AG09319 (cell line): ENCODE data around the gene DIP2A.

ENCODE experiments used
- DNase-seq: peaks from one replicate; pipeline ENCODE4 v3.0.0-alpha.2; 2010; ENCODE audit warnings: low read depth; ENCODE audit errors: extremely low read depth
- TF ChIP-seq, protein P1 (sequence below): IDR thresholded peaks from 2 replicates; pipeline ENCODE4 v1.5.1; 2011; ENCODE audit warnings: low read depth, mild to moderate bottlenecking, inconsistent platforms, low read length, moderate library complexity

The DIP2A gene

DNA sequence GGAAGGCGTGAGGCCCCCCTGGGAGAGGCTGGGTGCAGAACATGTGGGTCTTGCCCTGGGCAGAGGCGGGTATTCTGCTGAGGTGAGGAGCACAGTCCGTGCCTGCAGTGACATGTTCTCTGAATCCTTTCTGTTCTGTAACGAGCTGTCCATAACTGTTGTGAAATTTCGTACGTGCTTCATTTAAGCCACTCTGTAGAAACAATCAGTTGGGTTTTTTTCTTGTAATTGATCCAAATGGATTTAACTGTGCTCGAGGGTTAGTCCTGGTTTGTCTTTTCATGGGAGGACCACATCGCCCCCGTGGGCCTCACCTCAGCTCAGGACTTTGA lies 45.4 kb upstream of the DIP2A start:
- no peak for DNase-seq

DNA sequence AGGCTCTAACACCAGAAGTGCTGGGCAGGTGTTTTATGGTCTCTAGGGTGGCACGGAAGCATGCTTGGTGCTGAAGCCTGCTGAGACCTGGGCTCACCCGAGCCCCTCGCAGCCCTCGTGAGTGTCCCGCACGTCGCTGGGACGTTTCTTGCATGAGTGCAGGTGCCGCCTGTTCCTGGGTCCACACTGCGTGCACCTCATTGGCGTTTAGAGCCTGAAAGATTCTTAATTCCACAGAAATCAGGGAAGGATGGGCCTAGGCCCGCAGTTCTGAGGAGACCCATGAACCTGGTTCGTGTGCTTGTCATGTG lies 43.8 kb upstream of the DIP2A start:
- TF ChIP-seq, protein P1, sequence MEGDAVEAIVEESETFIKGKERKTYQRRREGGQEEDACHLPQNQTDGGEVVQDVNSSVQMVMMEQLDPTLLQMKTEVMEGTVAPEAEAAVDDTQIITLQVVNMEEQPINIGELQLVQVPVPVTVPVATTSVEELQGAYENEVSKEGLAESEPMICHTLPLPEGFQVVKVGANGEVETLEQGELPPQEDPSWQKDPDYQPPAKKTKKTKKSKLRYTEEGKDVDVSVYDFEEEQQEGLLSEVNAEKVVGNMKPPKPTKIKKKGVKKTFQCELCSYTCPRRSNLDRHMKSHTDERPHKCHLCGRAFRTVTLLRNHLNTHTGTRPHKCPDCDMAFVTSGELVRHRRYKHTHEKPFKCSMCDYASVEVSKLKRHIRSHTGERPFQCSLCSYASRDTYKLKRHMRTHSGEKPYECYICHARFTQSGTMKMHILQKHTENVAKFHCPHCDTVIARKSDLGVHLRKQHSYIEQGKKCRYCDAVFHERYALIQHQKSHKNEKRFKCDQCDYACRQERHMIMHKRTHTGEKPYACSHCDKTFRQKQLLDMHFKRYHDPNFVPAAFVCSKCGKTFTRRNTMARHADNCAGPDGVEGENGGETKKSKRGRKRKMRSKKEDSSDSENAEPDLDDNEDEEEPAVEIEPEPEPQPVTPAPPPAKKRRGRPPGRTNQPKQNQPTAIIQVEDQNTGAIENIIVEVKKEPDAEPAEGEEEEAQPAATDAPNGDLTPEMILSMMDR, result no peak
- no peak for DNase-seq

More for the DNA sequence above, 45.4 kb upstream of the DIP2A start:
- TF ChIP-seq, protein P1, result no peak

DNA sequence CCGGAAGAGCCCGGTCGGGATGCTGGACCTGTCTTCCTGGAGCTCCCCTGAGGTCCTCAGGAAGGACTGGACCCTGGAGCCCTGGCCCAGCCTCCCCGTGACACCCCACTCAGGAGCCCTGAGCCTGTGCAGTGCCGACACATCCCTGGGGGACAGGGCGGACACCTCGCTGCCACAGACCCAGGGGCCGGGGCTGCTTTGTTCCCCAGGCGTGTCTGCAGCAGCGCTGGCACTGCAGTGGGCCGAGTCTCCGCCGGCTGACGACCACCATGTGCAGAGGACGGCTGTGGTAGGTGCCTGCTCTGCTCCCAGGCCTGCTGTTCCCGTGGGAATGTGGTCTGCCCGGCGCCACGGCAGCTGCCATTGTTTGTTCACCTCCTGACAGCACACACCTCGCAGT lies 42.1 kb upstream of the DIP2A start:
- no peak for DNase-seq
- TF ChIP-seq, protein P1, result no peak

DNA sequence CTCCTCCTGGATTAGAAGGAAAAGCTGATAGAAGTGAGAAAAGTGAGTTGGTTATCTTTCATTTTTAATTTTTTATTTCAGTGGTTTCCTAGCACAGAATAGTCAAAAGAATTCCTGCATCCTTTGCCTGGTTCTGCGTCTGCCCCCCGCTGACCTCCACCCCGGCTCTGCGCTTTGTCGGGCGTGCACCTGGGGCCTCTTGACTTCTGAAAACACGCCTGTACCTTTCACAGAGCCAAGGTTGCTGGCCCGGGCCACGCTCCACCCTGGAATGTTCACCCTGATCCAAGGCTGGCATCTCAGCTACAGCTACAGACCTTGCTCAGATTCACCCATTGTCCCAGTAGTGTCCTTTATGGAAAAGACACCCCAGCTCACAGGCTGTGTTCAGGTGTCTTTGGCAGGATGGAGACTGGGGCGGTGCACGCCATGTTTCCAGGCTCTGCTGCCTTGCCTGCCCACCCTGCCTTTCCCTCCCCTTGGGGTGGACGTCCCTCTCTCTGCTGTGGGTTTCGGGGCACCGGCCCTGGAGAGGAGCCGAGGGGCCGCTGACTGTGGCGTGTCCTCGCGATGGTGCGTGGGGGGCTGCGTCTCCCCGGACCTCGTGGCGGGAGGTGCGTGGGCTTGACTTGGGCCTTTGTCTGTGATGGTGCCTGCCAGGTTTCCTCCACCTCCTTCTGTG lies 40.3 kb upstream of the DIP2A start:
- TF ChIP-seq, protein P1, result no peak
- DNase-seq, result no peak

DNA sequence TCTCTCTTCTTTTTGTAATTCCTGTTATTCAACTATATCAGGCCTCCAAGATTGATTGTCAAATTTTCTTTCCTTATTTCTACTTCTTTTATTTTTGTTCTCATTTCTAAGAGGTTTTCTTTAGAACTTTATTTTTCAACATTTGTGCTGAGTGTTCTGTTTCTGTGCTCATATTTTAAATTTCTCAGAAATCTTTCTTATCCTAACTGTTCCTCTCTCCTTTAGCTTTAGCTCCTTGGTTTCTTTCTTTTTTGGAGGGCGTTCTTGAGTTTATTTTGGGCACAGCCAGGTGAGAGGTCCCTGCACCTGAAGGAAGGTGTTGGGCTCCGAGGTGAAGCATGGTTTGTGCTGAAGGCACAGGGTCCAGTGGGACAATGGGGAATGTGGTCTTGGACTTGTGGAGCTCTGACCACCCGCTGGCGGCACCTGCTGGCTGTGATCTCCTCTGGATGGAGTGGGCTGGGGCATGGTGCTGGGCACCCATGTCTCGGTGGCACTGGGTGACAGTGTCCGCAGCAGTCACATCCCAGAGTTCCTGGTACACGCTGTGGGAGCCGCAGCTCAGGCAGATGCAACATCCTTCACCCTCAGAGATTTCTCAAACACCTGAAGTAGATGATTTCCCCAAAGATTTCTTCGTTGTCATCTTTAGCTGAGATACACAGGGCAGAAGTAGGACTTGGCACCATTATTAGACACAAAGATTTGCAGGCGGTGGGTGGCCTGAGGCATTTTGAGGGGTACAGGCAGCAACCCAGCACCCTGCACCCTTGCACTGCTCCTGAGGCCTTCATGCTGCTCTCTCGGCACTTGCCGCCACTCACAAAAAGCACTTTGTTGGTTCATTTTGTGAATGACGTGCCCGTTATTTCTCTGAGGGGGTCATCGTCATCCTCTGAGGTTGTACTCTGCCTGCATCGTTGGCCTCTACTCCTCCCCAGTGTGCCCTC lies 38.2 kb upstream of the DIP2A start:
- TF ChIP-seq, protein P1, result no peak
- no peak for DNase-seq

DNA sequence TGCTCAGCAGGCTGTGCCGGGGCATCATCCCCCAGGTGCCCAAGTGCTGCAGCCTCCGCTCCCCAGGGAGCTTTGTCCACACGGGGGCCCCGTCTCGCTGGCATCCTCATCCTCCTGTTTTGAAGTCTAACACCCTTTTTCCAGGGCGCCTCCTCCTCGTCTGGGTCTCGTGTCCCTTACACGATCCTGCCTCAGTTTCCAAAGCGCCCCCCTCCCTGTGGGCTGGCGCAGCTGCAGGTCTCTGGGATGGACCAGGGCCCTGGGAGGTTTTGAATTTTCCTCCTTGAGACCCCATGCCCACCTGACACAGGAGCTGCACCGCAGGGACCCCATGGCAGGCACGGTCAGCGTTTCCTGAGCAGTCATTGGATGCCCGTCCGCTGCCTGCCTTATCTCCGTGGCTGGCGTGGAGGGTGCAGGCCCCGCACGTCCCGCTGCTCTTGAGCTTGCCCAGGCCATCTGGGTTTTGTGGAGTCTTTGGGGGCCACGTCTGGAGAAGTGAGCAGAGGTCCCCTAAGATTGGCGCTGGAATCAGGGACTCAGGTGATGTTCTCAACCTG lies 37.4 kb upstream of the DIP2A start:
- DNase-seq, result no peak
- TF ChIP-seq, protein P1, result no peak
